Retina (tissue), 1 donor: Measurements from ENCODE around the gene CABP4.

Experiments
- DNase-seq: peaks from one replicate; pipeline ENCODE4 v3.0.0-alpha.2; 2016

CABP4 gene

GRCh38 chr11:67436459-67437081, 18.6 kb upstream of the CABP4 start:
- DNase-seq: no peak

DNA sequence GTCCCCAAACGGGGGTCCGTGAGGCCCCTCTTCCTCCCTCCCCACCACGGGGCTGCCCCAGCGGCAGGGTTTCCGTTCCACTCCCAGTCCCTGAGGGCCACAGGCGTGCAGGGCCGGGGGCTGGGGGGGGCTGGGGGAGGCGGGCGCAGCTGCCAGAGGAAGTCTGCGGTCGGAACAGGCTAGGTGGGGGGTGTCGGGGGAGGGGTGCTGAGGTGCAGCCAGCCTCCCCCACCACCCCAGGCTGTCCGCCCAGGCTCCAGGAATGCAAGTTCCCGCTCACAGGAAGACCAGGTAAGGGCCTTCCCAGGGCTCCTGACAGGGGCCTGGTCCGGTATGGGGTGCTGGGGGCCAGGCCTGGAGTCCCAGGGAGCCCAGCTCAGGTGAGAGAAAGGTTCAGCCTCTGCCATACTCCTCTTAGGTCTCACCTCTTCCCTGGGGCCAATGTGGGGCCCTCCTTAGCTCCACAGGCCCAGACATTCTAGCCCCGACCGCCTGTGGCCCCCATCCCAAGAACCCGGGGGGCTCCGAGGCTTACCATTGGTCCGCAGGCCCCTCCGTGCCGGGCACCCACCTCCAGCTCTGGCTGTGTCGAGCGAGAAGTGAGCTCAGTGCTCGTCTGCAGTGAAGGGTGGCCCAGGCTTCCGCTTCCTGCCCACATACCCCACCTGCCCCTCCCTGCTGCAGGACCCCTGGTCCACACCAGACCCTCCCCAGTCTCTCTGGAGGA, 17.9 kb upstream of the CABP4 start, which contains the start of gene PTPRCAP:
PTPRCAP (minus strand) TSS at position 601 of the 727 bp plus-strand sequence; CDS start at position 538, 63 bp downstream.
- no peak for DNase-seq

- DNase-seq: no peak
Observed at GRCh38 chr11:67437809-67438157, 17.4 kb upstream of the CABP4 start.

- DNase-seq: no peak
Observed at GRCh38 chr11:67438158-67438902, 16.8 kb upstream of the CABP4 start.

GRCh38 chr11:67439321-67440228, 15.6 kb upstream of the CABP4 start:
- DNase-seq: no peak

- no peak for DNase-seq
Observed at GRCh38 chr11:67440229-67441097, 14.7 kb upstream of the CABP4 start.

DNA sequence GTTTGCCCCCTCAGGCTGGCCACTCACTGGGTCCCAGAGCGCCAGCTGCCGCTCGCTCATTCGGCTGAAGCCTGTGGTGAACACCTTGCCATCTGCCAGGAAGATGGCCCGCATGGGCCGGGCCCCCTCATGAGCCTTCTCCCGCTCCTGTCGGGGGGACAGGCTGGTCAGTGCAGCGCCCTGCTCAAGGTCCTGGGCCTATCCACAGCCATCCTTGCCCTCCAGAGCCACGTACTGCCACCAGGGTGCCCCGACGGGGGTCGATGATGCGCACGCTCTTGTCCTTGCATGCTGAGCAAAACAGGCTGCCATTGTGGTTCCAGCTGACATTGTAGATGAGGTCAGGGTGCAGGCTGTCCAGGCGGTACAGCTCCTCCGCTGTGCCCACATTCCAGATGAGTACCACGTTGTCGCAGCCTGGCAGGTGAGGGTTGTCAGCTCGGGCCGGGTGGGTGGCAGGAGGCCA, 14.0 kb upstream of the CABP4 start:
- no peak for DNase-seq

GRCh38 chr11:67441731-67442351, 13.3 kb upstream of the CABP4 start:
- no peak for DNase-seq

DNA sequence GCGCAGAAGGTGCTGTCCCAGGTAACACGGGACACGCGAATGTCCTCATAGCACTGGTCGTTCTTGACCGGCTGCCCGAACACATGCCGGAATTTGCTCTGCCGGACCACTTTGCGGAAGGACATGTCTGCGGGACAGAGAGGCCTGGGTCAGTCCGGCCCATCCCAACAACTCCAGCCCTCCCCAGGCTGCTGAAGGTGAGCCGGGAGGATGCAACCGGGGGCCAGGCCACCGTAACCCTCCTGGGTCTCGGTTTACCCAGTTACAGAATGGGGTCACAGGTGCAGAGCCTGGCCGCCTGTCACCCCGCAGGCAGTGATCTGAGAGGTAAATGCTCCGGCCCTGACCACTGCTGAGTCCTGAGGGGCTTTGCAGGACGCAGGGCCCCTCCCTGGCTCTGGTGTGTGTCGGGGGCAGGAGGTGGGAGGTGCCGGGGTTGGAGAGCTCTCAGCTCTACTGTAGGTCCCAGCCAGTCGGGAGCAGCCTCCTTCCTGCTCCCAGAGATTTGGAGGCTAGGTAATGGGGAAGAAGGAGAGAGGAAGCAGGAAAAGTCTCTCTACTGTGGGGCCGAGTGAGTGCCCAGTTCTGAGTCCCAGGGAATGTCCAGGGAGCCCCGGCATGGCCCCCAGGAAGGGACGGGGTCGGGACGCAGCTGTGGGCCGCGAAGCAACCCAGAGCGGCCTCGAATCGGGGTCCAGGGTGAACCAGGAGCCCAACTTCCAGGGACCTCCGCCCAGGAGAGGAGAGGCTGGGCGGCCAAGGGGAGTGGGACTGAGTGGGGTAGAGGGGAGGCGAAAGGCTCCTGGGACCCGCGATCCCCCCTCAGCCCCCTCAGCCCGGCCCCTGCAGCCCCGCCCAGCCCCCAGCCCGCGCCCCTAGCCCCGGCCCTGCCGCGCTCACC, 12.4 kb upstream of the CABP4 start:
- peak; percentile 41 for DNase-seq

DNA sequence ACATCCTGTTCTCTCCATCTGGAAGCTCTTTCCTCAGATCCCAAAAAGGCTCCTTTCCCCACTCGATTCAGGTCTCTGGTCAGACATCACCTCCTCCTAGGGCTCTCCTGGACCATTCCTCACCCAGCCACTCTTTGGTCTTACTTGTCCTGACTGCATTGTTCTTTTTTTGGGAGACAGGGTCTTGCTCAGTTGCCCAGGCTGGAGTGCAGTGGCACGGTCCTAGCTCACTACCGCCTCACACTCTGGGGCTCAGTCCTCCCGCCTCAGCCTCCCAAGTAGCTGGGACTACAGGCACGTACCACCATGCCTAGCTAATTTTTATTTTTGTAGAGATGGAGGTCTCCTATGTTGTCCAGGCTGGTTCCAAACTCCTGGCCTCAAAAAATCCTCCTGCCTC, 9.6 kb upstream of the CABP4 start:
- DNase-seq: no peak

DNA sequence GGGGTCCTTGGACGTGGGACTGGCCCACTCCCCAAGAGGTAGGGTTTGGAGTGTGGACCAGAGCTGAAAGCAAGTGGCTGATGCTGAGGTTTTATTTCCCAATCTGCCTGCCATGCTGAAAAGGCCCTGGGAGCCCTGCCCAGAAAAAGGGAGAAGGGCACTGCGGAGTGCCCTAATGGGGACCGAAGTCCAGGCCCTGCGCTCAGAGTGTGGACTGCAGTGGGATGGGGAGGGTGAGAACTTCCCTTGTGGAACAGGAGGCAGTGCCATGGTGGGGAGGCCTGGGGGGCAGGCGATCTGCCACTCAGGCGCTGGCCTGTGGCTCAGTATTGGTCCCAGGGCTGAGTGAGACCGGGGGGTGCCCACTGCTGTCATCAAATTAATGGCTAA, 6.9 kb upstream of the CABP4 start:
- no peak for DNase-seq

DNA sequence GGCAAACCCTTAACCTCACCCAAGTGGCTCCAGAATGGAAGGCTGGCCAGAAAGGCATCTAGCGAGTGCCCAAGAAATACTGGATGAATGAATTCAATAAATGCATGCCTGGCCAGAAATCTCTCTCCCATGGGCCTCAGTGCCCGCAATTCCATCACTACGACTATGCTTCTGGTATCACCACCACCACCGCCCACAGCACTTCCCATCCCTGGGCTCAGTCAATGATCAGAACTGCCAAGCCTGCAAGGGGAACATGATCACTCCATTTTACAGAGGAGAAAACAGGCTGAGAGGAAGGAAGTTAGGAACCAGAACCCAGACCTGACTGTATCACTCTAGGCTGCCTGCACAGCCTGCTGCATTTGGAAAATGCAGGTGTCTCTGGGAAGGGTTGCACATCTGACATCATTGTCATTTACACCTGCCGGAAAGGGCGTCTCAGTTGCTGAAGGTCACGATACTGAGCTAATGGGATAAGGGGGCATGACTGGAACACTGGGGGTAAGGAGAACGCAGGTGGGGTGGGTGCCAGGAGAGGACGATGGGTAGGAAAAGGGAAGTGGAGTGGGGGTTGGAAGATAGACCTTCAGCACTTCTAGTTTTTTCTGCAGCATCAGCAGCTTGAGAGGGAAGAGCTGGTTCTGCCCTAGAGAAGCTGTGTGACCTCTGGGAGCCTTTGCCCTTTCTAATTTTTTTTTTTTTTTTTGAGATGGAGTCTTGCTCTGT, 5.9 kb upstream of the CABP4 start:
- DNase-seq: no peak

DNA sequence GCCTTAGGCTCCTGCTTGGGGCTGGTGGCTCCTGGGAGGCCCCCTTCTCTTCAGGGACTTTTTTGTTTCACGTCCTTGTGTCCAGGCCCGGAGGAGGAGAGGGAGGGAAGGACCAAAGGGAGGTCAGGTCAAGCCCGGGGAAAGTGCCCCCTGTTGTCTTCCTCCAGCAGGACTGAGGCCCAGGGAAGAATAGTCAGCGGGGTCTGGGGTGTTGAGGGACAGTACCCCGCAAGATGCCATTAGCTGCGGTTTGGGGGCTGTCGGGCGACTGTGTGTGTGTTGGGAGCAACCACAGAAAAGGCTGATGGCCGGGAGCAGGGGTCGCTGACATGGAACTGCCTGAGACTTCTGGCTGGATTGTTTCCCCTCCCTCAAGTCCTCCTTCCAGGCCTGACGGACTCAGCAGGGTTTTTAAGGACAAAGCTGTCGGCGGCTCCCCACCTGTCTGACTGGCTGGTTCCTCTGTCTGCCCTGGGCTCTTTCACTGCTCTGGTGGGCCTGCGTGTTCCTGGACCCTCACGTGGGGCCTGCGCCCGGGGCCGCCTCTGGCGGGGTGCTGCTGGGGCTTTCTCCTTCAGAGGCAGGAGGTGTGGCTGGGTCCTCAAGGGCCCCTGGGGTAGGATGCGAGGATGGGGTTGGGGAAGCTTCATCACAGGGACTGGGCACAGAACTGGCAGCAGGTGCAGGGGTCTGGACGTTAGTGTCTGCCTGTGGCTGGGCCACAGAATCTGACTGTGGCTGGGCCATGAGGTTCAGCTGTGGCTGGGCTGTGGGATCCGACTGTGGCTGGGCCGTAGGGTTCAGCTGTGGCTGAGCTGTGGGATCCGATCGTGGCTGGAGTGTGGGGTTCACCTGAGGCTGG, 4.1 kb upstream of the CABP4 start:
- no peak for DNase-seq

- no peak for DNase-seq
Observed at GRCh38 chr11:67451658-67451976, 3.5 kb upstream of the CABP4 start.

- no peak for DNase-seq
Observed at GRCh38 chr11:67452141-67452952, 2.8 kb upstream of the CABP4 start, which contains the start of gene GPR152. TSS of gene GPR152 (minus strand) at chr11:67452729. CDS start at chr11:67452724, 5 bp downstream.

GRCh38 chr11:67453816-67454732, 1.1 kb upstream of the CABP4 start:
- no peak for DNase-seq
